Neural cell (in vitro differentiated cells): Measurements from ENCODE around the gene AP2A2.

Source experiments
- CTCF ChIP-seq: fragments of 450-650 bp; IDR thresholded peaks from 2 replicates; pipeline ENCODE4 v1.5.1; 2014; ENCODE audit warnings: antibody characterized with exemption, mild to moderate bottlenecking, moderate library complexity; ENCODE audit not compliant: poor library complexity, severe bottlenecking
- EP300 ChIP-seq: fragments of 450-650 bp; conservative IDR thresholded peaks from 2 replicates; pipeline ENCODE4 v1.6.1; 2014; ENCODE audit warnings: antibody characterized with exemption, mild to moderate bottlenecking, moderate library complexity; ENCODE audit not compliant: poor library complexity, severe bottlenecking
- MXI1 ChIP-seq: fragments of 450-650 bp; conservative IDR thresholded peaks from 2 replicates; pipeline ENCODE4 v1.6.1; 2014; ENCODE audit warnings: antibody characterized with exemption, mild to moderate bottlenecking; ENCODE audit not compliant: poor library complexity, severe bottlenecking

GRCh38 chr11:954392-955153 lies 28.9 kb downstream of the AP2A2 start:
- TF ChIP-seq EP300 (no peak), CTCF (no peak), MXI1 (no peak)
